SU-DHL-6 (cell line): ENCODE measurements around the gene MAPK12.

Experiments used
- H2AFZ ChIP-seq: fragments of 200-600 bp; sonication (generic); 2 replicates; pipeline ENCODE4 v1.6.1; 2014; ENCODE audit warnings: low read depth, mild to moderate bottlenecking, moderate library complexity, mixed read lengths, antibody characterized with exemption, low read length; ENCODE audit not compliant: severe bottlenecking
- H3F3A ChIP-seq: fragments of 200-600 bp; shearing (Covaris generic); 2 replicates; pipeline ENCODE4 v1.6.0; 2016; ENCODE audit warnings: antibody characterized with exemption, mild to moderate bottlenecking; ENCODE audit not compliant: insufficient read depth
- H3K27ac ChIP-seq: fragments of 200-600 bp; sonication (generic); 2 replicates; pipeline ENCODE4 v1.5.1; 2016; ENCODE audit warnings: low read depth, mild to moderate bottlenecking, low read length, moderate library complexity, mixed read lengths
- H3K27me3 ChIP-seq: fragments of 200-600 bp; sonication (generic), shearing (Covaris generic); 2 replicates; pipeline ENCODE4 v1.6.0; 2014; ENCODE audit warnings: mild to moderate bottlenecking, low read length
- H3K36me3 ChIP-seq: fragments of 200-600 bp; sonication (generic); 2 replicates; pipeline ENCODE4 v1.6.1; 2014; ENCODE audit warnings: mild to moderate bottlenecking, low read length, mixed read lengths
- H3K4me2 ChIP-seq: fragments of 300-600, 200-600 bp; shearing (Covaris generic), sonication (generic); 2 replicates; pipeline ENCODE4 v1.6.0; 2014; ENCODE audit warnings: low read length, low read depth, mild to moderate bottlenecking; ENCODE audit not compliant: poor library complexity, severe bottlenecking
- H3K4me3 ChIP-seq: fragments of 200-600 bp; sonication (generic); 2 replicates; pipeline ENCODE4 v1.5.1; 2014; ENCODE audit warnings: antibody characterized with exemption, low read length, mild to moderate bottlenecking, mixed read lengths; ENCODE audit not compliant: insufficient read depth, poor library complexity, severe bottlenecking
- H3K79me2 ChIP-seq: fragments of 200-600 bp; sonication (generic); 2 replicates; pipeline ENCODE4 v1.6.1; 2014; ENCODE audit warnings: mild to moderate bottlenecking, low read length, moderate library complexity; ENCODE audit not compliant: insufficient read depth
- H3K9ac ChIP-seq: fragments of 200-600 bp; sonication (generic); 2 replicates; pipeline ENCODE4 v1.7.0; 2014; ENCODE audit warnings: mild to moderate bottlenecking, low read length
- H3K9me2 ChIP-seq: fragments of 200-600 bp; sonication (generic); replicated peaks from 2 replicates; pipeline ENCODE4 v1.6.1; 2014; ENCODE audit warnings: low read length; ENCODE audit not compliant: insufficient read depth
- H3K9me3 ChIP-seq: fragments of 200-600 bp; sonication (generic); 2 replicates; pipeline ENCODE4 v1.6.1; 2014; ENCODE audit warnings: low read length, mixed read lengths; ENCODE audit not compliant: insufficient read depth
- H4K20me1 ChIP-seq: fragments of 200-600 bp; sonication (generic); 2 replicates; pipeline ENCODE4 v1.6.1; 2014; ENCODE audit warnings: low read depth, mild to moderate bottlenecking, antibody characterized with exemption, low read length, moderate library complexity, mixed read lengths
- EZH2phosphoT487 ChIP-seq: fragments of 200-600 bp; sonication (generic), shearing (Covaris generic); conservative IDR thresholded peaks from 2 replicates; pipeline ENCODE4 v1.6.1; 2018; ENCODE audit warnings: mild to moderate bottlenecking, antibody characterized with exemption, low read length, moderate library complexity, mixed read lengths
- TF ChIP-seq, protein P1 (sequence below): fragments of 200-600 bp; sonication (generic); IDR thresholded peaks from one replicate; pipeline ENCODE4 v1.5.1; 2017; ENCODE audit warnings: antibody characterized with exemption, mild to moderate bottlenecking, low read length, moderate library complexity; ENCODE audit not compliant: insufficient read depth, poor library complexity, severe bottlenecking

Gene MAPK12

DNA sequence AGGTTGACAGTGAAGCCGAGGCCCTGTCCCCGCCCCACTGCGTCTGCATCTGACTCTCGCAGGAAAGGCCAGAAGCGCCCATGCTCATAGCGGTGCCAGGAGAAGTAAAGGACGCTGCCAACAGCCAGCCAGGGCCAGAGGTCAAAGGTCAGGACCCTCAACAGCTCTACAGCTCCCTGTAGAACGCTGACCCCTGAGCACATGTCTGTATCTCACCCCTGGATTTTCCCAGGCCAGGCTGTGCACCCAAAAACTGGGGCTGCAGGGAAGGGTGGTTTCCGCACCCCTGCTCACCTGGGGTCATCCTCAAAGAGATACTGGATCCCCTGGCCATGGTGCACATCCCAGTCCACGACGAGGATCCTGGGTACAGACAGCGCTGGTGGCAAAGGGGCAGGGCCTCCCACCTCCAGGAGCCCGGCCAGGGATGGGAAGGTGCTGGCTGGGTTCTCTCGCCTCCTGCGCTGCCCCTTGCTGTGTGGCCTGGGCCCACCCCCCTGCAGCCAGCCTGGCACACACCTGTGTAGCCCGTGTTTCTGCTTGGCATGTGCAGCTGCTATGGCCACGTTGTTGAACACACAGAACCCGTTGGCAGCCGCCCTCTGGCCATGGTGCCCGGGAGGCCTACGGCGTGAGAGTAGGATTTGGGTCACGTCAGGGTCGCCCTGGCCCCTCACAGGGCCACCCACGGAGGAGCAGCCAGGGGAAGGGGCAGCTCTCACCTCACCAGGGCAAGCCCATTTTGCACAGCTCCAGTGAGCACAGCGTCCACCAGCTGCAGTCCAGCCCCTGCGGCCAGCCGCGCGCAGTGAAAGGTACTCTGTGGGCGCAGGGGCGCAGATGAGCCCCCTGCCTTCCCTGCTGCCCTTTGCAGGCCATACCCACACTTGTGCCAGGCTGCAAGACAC lies 11.9 kb downstream of the MAPK12 start:
- H4K20me1 ChIP-seq, result no peaks in the 10 kb centered on the region
- H3F3A ChIP-seq, result peaks cover 20% of the 10 kb centered on the region
- H3K36me3 ChIP-seq, result no peaks in the 10 kb centered on the region
- no peaks in the 10 kb centered on the region for H3K27me3 ChIP-seq
- no peak overlapping the region for H3K27ac ChIP-seq
- 0 out of 2 replicates have a peak, but pooled peaks cover 7% of the 10 kb centered on the region for H3K79me2 ChIP-seq
- H3K9me2 ChIP-seq, result no peaks in the 10 kb centered on the region
- H3K4me2 ChIP-seq, result peak overlapping the region; percentile 76
- H2AFZ ChIP-seq, result no peak overlapping the region
- H3K4me3 ChIP-seq, result peak overlapping the region; percentile 85
- TF ChIP-seq EZH2phosphoT487, result no peak
- TF ChIP-seq, protein P1, sequence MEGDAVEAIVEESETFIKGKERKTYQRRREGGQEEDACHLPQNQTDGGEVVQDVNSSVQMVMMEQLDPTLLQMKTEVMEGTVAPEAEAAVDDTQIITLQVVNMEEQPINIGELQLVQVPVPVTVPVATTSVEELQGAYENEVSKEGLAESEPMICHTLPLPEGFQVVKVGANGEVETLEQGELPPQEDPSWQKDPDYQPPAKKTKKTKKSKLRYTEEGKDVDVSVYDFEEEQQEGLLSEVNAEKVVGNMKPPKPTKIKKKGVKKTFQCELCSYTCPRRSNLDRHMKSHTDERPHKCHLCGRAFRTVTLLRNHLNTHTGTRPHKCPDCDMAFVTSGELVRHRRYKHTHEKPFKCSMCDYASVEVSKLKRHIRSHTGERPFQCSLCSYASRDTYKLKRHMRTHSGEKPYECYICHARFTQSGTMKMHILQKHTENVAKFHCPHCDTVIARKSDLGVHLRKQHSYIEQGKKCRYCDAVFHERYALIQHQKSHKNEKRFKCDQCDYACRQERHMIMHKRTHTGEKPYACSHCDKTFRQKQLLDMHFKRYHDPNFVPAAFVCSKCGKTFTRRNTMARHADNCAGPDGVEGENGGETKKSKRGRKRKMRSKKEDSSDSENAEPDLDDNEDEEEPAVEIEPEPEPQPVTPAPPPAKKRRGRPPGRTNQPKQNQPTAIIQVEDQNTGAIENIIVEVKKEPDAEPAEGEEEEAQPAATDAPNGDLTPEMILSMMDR, result no peak
- H3K9ac ChIP-seq, result 0 out of 2 replicates have a peak overlapping the region, but pooled peaks have one; percentile 87
- H3K9me3 ChIP-seq, result no peaks in the 10 kb centered on the region

DNA sequence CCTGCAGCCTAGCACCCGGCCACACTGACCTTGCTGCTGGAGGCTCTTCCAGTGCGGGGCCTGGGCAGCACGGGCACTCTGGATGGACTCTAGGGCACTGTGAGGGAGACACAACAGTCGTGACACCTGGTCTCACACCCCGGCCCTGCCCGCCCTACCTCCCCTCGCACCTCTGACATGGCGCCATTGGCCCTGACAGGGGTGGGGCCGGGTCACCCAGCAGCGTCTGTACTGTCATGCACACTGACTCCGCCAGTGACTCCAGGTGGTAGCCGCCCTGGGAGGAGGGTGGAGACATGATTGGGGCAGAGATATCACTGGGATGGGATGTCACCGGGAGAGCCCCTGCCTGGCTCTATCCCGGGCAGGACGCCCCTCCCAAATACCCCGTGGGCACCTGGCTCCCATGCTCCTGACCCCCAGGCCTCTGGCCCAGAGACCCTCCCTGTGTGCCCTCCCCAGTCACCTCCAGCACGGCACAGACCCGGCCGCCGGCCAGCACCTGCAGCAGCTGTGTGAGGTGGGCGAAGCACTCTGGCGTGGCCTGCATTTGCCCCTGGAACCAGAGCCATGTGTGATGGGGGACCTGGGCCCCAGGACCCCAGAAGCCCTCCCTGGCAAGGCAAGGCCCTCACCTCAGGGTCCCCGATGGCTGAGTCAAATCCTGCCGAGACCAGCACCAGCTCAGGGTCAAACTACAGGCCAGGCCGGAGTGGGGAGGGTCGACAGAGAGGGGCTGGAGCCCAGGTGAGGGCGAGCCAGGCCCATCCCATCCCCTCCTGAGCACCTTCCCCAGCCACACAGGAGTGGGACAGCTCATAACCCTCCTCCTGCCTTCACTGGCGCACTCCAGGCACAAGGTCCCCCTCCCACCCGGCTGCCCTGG lies 13.0 kb downstream of the MAPK12 start:
- peaks cover 32% of the 10 kb centered on the region for H3F3A ChIP-seq
- H3K4me3 ChIP-seq, result no peak overlapping the region
- no peak overlapping the region for H3K9ac ChIP-seq
- TF ChIP-seq, protein P1, result no peak
- no peak for TF ChIP-seq EZH2phosphoT487
- H3K4me2 ChIP-seq, result no peak overlapping the region
- no peaks in the 10 kb centered on the region for H4K20me1 ChIP-seq
- H3K79me2 ChIP-seq, result peaks cover 16% of the 10 kb centered on the region
- H3K27ac ChIP-seq, result no peak overlapping the region
- H2AFZ ChIP-seq, result no peak overlapping the region
- no peaks in the 10 kb centered on the region for H3K36me3 ChIP-seq
- H3K9me3 ChIP-seq, result no peaks in the 10 kb centered on the region
- H3K9me2 ChIP-seq, result no peaks in the 10 kb centered on the region
- no peaks in the 10 kb centered on the region for H3K27me3 ChIP-seq

DNA sequence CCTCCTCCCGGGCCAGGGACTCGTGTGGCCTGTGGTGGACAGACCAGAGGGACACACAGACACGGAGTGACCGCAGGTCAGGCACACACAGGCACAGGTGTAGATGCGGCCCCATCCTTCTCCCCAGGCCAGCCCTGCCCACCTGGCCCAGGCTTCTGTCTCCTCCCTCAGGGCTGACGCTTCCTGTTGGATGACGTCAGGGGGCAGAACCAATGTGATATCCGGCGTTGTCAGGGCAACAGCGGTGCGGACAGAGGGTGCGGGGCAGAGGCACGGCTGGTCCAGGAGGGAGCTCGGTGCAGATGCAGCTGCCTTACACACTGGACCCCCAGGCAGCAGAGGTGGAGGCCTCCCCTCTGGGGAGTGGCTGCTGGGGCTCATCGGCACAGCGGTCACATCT lies 13.7 kb downstream of the MAPK12 start:
- no peak for TF ChIP-seq EZH2phosphoT487
- TF ChIP-seq, protein P1, result no peak
- Histone ChIP-seq H3K36me3 (no peaks in the 10 kb centered on the region), H3K4me2 (peak overlapping the region; percentile 4)

More for the DNA sequence above, 13.7 kb downstream of the MAPK12 start:
- Histone ChIP-seq H2AFZ (no peak overlapping the region), H3K79me2 (peaks cover 23% of the 10 kb centered on the region), H3K27me3 (no peaks in the 10 kb centered on the region), H3K9me2 (no peaks in the 10 kb centered on the region), H4K20me1 (no peaks in the 10 kb centered on the region), H3K4me3 (no peak overlapping the region), H3K9me3 (no peaks in the 10 kb centered on the region), H3K9ac (no peak overlapping the region), H3F3A (peaks cover 32% of the 10 kb centered on the region), H3K27ac (no peak overlapping the region)
